Measurements from ENCODE around the gene NDUFS6.

- TF ChIP-seq CTCF (conservative IDR thresholded peaks at IDR 0.05; ENCODE audit: low read depth, low read length) (no peak), EZH2phosphoT487 (IDR thresholded peaks at IDR 0.05; ENCODE audit: borderline replicate concordance, low read length) (no peak), EZH2 (IDR thresholded peaks at IDR 0.05; ENCODE audit: low read length, unreplicated experiment) (no peak)
Measured at GRCh38 chr5:1853531-1853930, 52.3 kb downstream of the NDUFS6 start.
